HPDE6-E6E7 (cell line): Measurements from ENCODE around the gene KCNIP3.
A peak's percentile ranks its signal among the peaks of the same experiment; 100 is the strongest.

Experiments
- DNase-seq: peaks from one replicate; pipeline ENCODE4 v3.0.0; 2011; ENCODE audit warnings: missing footprints; ENCODE audit errors: extremely low spot score

The KCNIP3 gene

DNA sequence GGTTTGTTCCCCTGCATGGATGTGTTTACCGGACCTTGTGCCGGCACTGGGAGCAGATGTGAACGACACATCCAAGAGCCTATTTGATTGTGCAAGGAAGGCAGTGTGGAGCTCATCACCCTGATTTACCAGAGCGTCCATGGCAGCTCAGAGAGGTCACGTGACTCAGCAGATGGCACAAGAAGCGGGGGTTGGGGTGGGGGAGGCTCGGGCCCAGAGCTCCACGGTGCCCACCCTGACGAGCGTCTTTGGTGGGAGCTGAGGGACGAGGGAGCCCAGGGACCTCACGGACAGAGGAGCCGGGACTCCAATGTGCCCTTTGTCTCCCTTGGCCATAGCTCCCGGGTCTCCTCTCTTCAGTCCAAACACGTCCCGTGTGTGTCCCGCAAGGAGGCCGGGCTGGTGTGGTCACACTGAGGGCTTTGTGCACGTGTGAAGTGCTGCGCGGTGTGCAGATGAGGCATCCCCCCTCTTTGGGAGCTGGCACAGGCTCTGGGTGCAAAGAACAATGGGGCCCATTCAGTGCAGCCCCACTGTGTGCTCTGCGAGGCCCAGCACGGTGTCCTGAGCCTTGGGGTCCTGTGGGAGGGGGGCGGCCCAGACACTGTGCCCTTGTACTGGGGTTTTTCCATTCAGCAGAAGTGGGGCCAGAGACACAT lies 15.5 kb downstream of the KCNIP3 start:
- no peak for DNase-seq

DNA sequence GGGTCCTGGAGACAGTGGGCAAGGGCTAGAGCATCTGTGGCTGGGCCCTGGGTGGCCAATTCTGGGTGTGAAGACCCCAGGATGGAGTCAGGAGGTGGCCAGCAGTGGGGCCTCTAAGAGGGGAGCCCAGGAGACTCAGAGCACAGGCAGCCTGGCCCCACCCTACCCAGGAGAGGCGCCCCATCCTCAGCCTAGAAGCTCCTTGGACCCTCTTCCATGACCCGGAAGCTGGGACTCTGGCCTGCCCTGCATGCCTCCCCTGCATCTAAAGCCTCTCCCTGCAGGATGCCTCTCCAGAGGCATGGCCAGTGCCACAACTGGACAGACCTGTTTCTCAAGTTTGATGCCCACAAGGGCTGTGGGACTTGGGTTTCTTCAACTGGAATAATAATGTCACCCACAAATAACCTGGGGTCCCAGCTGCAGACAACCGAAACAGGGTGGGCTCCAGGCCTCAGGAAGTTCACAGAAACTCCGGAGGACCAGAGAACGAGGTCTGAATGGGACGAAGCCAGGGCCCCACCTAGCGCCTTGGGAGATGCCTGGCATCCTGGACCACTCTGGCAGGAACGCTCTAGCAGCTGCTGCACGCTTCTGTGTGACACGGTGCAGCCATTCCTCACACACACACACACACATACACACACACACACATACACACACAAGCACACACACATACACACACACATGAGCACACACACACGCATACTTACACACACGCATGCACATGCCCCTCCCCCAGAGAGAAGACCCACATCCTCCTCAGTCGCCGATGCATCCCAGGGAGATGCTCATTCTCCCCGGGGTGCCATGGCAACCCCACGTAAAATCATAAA lies 16.4 kb downstream of the KCNIP3 start:
- DNase-seq = no peak

DNA sequence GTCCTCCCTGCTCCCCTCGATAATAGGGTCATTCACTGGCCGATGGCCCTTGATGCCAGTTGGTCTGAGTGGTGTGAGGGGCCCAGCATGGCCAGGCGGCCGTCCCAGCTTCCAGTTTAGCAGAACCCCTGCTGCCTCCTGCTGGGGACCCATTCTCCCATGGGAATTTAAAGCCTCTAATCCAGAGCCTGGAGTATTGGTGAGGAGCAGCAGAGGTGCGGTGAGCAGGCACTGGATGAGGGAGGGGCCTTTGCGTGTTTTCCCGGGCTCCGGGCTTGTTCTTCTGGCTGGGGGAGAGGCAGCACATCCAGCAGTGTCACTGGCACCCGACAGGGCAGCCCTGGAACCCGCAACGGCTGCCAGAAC lies 17.4 kb downstream of the KCNIP3 start:
- DNase-seq = no peak

DNA sequence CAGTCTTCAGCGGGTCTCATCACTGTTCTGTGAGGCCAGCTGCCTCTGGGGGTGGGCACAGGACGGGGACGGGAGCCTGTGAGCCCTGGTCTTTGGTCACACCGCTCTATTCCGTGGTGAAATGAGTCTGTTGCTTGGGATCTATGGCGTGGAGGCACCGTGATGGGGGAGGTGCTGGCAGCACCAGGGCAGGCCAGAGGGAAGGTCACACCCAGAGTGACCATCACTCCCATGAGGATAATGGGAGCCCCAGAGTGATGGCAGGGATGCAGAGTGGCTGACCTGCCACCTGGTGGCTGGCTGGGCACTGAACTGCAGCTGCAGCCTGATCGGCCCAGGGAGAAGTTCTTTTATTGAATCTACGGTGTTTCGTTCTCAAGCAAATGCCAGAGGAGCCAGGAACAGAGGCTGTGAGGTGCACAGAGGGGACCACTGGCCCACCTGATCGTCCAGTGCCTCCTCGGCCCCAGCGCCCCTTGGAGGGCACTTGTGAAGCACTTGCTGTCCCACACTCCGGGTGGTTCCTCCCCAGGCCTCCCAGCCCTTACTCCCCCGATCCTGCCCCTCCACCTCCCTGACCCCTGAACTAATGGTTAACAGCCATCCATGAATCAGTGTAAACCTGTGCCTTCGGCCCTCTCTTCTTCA lies 17.9 kb downstream of the KCNIP3 start:
- peak; percentile 83 for DNase-seq

DNA sequence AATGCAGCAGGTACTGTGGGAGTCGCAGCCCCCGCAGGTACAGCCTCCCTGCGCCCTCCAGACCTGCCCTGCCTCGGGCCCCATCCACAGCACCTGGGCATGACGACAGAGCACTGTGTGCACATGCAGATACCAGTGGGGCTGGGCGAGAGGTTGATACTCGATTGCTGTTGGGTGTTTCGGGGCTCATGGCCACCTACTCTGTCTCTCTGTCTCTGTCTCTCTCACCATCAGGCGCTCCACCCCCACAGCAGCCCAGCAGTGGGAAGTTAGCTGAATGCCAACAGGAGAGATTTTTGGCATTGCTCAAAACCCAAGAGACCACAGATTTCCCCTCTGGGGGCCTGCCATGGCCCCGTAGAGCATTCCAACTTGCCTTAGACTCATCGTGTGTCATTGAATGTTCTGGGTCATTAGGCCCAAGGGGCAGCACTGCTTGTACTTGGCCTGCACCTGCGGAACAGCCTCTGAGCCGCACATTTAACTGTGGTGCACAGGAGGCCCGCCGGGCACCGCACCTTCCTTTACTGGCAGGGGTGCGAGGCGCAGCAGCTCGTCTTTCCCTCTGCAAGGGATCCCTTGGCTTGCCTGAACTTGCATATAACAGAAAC lies 18.8 kb downstream of the KCNIP3 start:
- DNase-seq = peak; percentile 74

DNA sequence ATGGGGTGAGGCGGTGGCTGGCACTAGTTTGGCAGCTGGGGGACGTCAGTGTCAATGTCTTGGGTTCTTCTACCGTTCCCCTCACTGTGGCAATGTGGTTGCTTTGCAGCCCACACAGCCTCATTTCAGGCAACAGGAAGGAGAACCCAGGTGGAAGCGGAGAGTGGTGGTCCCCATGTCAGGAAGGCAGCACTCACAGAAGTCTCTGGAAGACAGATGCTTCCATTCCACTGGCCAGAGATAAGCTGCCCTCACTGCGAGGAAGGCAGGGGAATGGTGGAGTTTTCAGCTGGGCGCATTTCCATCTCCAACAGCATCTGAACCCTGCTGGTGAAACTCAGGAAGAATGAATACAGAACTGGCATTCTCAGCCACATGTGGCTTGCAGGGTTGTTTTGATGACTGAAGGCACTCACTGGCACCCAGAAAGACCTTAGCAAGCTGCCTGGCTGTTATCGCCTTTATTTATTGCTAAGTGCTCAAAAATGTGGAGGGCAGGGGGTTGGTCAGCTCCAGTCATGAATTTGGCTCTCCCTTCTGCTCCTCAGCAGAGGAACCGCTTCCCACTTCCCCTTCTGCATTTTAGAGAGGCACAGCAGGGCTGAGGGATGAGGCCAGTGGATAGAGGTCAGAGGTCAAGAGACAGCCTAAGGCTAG lies 19.4 kb downstream of the KCNIP3 start:
- no peak for DNase-seq

DNA sequence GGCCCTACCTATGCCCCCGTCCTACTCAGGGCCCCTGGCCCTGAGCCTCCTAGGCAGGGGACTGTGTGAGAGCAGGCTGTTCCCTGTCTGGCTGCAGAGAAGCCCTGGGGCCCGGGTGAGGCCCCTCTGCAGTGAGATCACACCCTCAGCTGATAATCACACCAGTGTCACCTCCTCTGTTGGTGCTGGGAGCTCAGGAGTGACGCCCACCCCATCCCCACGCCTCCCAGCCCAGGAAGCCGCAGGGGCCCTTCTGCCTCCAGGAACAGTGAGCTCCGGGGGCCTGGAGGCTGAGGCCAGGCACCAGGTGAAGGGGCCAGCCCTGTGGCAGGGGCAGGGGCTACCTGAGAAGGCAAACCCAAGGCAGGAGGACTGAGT lies 20.0 kb downstream of the KCNIP3 start:
- no peak for DNase-seq

DNA sequence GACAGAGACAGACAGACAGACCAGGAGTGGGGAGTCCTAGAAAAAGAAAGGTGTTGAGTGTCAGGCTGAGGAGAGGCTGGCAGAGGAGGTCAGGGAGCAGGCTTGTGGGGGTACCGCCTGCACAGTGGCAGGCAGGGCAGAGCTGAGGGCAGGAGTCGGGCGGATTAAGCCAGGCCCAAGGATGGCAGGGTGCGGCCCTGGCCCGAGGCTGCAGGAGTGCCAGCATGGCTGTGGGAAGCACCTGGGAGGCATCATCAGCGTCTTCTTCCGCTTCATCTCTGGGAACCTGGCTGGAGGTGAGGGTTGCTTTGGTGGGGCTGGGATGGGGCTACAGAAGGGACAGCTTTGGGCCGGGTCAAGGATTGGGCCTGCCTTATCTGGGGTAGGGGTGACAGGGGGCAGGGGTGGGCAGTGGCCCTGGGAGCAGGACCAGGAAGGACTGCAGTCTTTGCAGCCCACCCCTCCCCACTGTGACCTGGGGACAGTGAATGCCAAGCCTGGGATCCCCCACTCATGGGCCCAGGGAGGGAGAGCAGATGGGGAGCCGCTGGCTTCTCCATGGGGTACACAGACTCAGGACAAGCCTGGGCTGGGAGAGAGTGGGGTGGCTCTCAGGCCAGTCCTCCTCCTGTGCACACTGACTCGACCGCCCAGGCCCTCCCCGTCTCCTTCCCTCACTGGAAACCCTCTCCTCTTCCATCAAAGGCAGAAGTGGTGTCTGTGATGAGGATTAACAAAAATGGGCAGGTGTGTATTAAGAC lies 20.7 kb downstream of the KCNIP3 start:
- no peak for DNase-seq

DNA sequence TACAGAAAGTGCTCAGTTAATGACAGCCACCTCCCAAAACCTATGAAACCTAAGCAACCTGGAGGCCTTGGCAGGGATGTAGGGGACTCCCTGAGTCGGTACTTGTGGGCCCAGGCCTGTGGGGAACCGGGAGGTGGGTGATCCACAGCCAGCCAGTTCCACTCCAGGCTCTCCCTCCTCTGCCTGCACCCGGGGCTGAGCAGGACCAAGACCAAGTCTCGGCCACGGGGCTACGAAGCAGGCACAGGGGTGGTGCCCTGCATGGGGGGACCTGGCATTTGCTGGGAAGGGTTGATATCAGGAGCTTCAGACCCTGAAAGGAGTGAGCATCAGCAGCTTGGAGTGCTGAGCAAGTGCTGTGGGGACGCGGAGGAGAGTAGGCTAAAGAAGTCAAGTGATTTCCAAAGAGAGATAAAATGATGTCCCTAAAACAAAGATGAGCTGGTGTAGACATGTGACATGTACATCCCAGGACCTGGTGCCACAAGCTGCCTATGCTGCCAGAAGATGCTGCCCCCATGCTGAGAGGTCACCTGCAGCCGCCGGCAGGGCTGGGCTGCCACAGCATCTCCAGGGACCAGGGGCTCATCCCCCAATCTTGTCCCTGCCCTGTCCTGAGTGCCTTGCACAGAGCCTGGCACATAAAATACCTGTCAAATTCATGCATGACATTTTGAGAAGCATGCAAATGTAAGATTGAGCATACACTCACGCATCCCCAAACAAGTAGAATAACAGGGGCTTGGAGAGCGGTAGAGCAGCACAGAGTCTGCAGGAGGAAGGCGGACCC lies 21.5 kb downstream of the KCNIP3 start:
- no peak for DNase-seq

DNA sequence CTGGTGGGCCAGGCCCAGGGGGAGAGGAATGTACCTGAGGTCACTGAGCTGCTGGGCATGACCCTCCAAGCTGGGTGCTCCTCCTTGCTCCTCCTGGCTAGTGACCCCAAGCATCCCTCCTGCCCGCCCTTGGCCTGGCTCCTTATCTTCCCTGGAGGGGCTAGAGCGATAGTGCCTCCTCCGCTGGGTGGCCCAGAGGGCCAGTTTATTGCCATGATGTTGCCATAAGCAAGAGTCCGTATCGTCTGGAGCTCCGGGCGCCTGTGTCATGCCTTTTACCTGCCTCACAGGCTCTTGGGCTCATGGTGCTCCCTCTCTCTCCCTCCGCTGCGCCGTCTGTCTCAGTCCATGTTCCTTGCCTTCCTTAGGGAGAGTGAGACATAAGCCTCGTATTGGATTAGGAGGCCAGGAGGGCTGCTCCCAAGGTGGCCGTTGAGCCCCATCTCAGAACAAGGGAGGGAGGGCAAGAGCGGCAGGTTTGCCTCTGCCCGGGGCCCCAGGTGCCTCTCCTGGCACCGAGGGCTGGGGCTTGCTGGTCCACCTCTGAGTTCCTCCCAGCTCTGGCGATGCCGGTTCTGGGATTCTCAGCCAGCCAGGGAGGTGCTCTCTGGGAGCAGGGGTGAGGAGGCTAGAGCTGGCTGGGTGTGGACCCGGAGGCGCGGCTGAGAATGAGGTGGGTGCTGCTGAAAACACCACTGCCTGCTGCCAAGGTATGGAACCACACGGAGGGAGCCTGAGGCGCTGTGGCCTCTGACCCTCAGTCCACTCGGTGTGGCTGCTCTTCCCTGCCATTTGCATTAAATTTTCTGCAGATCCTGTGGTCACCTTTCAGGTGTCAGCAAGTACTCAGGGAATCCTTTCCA lies 22.6 kb downstream of the KCNIP3 start:
- DNase-seq = no peak

DNA sequence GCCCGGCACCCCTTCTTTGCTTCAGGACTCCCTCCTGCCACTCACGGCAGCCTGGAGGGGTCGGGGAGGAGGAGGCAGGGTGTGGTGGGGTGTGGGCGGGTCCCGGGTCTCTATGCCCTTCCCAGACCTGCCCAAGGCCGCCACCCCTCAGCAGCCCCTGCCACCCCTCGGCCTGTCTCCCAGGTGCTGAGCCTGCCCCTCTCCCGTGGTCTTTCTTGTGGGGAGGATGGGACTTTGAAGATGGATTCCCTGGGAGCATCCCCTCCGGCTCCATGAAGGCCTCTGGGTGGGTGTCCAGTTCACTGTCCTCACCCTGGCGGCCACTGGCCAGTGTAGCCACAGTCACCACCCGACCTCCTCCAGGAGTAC lies 23.2 kb downstream of the KCNIP3 start:
- no peak for DNase-seq

DNA sequence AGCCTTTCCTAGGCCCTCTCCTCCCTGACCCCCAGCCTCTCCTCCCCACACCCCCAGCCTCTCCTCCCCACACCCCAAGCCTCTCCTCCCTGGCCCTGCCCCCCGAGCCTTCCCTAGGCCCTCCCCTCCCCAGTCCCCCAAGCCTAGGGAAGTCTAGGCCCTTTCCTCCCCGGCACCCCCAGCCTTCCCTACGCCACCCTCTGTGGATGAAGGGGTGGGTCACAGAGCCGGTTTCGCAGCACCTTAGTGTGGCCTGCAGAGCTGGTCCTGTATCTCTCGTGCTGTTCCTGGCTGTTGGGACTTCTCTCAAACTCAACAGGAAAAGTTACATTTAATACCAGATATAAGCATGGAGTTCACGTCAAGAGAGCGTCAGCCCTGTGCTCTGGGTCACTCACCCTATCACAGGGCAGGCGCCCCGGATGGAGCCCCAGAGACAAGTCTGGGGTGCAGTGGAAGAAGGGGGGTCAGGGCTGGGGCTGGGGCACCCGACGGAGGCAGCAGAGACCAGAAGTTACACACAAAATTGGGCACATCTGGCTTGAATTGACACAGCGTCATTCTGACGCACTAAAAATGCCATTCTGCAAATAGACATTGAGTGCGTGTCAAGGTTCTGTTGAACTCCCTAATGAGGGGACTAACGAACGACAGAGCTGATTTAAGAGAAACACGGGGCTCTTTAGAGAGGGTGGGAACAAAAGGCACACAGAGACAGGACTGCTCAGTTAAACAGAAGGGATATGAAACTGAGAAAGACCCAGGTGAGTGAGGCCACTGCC lies 24.0 kb downstream of the KCNIP3 start:
- DNase-seq = no peak

DNA sequence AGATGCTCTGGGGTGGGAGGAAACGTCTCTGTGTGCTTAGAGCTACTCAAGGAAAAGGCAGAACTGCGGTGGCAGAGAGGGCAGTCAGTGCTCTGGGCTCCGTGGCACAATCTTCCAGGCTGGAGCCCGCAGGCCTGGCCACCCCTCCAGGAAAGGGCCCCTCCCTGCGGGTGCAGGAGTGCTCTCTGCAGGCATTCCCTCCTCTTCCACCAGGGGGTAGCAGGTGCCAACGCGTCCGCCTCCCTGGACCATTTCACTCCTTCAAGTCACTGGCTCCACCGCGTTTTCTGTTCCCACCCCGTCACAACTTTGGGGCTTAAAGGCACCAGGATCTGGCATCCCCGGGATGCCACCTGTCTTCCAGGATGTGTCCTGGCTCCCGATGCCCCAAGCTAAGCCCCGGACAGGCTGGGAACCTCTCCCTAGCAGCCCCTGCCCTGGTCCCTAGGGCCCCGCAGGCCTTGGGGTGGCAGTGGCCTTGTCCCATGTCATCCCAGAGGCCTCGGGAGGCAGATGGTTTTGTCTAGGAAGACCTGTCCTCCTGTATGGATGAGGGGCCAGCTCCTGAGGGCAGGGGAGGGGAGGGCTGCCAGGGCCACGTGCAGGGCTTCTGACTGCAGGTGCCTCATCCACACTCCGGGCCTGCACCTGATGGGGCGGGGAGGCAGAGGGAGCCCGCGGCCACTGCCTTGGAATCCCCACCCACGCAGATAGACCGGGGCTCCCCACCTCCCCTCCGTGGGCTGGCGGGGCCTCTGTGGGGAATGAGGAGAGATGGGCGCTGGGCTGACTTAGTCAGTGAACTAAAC lies 26.4 kb downstream of the KCNIP3 start:
- peak; percentile 74 for DNase-seq

DNA sequence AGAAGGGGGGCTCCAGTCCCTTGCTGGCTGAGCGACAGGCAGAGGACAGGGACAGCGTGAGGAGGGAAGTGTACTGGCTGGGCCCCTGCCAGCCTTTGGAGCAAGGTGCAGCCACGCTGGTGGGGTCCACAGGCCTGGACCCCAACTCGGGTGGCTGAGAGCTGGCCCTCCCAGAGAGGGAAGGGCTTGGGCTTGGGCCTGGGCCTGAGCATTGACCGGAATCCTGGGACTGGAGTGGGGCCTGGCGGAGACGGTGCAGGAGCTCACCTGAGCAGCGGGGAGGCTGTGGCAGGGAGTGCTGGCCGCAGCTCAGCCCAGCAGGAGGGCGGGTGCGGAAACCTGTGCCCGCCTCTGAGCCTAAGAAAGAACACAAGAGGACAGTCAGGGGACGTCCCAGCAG lies 27.9 kb downstream of the KCNIP3 start:
- DNase-seq = no peak

DNA sequence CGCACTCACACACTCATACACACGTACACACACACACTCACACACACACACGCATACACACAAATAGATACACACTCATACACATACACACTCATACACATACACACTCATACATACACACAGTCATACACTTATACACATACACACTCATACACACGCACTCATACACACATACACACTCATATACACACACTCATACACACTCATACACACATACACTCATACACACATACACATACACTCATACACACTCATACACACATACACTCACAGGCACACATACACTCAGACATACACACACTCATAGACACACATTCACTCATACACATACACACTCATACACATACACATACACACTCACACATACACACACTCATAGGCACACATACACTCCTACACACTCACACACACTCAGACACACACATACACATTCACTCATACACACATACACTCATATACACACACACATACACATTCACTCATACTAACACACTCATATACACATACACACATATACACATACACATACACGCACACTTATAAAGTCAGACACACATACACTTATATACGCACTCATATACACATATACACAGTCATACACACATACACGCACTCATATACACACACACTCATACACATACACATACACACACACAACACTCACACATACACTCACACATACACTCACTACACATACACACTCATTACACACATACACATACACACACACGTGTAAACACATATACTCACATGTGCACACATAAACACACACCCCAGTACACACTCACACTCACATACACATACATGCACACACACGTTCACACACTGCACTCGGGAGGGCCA lies 28.7 kb downstream of the KCNIP3 start:
- no peak for DNase-seq

DNA sequence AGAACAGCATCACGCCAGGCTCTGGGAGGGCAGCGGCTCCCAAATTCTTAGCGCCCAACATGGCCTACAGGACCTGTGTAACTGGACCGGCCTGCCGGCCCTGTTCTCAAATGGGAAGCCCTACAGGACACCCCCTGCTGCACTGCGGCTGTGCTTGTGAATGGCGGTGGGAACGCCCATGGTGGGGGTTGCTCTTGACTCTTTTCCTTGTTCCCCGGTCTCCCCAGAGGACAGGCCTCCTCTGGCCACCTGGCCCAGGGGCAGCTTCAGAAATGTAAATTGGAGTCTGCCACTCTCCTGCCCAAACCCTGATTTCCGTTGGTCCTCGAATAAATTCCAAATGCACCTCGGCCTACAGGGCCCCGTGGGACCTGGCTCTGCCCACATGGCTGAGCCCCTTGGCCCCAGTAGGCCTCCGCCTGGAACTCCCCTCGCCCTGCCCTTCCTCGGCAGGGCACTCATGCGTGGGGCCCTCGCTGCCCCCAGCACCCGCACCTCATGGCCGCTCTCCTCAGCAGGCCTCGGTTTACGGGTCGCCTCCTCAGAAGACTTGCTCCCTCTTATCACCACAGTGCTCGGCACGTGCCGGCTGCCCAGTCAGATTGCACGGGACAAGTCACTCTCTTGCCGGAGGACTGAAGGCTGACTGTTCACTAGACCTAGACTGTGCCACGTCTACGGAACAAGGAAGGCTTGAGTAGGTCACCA lies 29.4 kb downstream of the KCNIP3 start:
- no peak for DNase-seq
